Measurements from ENCODE around the gene SPPL2B.

SPPL2B gene

DNA sequence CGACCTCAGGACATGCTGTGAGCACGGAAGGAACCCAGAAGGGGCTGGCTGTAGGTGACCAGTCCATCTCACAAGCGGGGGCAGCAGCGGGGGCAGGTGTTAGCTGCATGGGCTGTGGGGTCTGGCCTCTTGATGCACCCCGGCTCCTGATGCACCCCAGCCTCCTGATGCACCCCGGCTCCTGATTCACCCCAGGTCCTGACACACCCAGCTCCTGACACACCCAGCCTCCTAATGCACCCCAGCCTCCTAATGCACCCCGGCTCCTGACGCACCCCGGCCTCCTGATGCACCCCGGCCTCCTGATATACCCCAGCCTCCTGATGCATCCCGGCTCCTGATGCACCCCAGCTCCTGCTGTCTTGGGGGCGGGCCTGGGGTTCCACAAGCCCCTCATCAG is 7.5 kb upstream of the SPPL2B start:
- no peak for DNase-seq (ENCODE audit: low read depth, low spot score)
- no peak overlapping the region for H3K27ac ChIP-seq

DNA sequence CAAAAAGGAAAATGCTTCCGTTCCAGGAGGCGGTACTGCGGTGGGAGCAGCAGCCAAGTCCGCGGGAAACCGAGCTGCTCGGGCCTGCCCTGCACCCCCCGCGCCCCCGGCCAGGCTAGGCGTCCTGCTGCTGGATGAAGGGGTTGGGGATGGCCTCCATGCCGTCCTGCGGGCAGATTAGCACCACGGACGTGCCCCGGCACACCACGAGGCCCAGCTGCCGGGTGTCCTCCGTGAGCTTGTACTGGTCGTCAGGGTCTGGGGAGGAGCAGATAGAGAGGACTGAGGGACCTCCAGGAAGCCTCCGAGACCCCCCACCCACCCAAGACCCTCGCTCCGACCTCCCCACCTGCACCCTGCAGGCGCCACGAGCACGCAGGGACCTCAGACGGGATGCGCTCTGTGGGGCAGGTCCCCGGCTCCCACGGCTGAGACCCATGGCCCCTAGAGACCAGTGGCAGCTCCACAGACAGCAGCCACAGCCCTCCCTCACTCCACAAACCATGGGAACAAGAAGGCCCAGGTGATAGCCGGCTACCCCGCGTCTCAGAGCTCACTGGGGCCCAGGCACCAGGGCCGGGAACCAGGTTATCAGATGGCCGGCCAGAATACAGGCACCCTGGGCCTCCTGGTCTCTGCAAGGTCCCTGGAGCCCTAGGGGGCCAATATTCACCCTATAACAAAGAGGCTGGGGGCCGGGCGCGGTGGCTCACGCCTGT is 6.8 kb upstream of the SPPL2B start:
- no peak overlapping the region for H3K27ac ChIP-seq

DNA sequence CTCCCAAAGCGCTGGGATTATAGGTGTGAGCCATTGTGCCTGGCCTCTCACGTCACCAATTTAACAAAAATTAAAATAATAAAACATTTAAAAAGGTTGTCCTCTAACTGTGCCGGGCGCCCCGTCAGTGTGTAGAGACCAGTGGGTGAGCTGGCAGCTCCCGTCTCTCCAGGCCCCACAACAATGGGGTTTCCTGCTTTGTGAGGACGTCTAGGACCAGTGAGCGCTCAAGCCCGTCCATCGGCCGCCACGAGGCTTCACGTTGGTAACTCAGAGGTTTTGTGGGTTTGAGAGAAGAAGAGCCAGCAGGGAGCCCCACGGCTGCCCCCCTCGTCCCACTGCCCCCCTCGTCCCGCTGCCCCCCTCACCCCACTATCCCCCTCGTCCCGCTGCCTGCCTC is 4.8 kb upstream of the SPPL2B start:
- no peak for DNase-seq (ENCODE audit: low read depth, low spot score)
- H3K27ac ChIP-seq, result no peak overlapping the region

More for the DNA sequence above, 6.8 kb upstream of the SPPL2B start:
- no peak for DNase-seq (ENCODE audit: low read depth, low spot score)

DNA sequence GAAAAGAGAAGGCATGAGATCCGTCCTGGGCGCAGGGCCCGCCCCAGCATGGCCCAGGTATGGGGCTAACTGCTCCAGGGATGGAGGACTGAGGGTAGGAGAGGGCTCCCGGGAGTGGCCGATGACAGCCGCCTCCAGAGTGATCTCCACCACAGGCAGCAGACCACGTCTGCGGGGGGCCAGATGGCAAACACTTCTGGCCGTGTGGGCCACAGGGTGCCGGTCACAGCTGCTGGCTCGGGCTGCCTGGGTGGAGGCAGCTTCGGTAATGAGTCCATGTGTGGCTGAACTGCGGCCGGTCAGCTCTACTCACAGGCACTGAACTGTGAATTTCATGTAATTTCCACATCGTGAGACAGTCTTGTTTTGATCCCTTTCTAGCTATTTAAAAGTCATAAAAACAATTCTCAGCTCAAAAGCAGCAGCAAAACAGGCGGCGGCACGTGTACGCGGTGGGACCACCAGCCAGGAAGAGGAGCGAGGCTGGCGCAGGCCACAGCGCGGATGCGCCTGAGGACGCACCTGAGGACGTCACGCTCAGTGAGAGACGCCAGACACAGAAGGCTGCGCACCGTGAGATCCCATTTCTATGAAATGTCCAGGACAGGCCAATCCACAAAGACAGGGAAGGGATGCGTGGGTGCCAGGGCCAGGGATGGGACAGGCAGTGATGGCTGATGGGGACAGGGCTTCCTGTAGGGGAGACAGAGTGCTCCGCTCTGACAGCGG is 4.1 kb upstream of the SPPL2B start:
- no peak for DNase-seq (ENCODE audit: low read depth, low spot score)
- H3K27ac ChIP-seq, result no peak overlapping the region

DNA sequence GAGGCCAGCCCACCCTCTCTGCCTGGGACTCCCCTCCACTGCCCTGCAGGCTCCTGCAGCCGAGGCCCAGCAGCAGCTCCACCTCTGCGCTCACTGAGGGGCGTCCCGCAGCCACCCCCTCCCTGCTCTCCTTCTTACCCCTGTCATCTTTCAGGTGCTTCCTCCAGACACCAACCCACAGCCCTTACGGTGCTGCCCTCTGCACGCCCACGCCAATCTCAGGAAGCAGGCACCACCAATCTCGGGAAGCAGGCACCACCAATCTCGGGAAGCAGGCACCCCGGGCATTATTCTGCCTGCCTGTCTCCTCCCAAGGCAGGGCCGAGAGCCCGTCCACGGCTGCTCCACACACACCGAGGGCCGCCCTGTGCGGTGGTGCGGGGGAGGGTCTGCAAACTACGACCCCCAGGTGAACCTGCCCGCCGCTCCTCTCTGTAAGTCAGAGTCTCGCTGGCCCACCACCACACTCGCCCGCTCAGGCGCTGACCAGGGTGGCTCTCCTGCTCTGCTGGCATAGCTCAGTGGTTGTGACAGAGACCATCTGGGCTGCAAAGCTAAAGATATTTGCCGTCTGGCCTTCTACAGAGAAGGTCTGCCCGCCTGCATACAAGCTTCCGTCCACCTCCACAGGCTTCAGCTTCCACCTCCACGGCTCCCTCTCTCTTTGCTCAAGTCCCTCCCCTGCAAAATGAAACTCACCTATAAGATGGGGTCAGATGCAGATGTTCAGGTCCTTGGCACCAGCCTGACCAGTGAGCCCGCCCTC is 3.0 kb upstream of the SPPL2B start:
- no peak overlapping the region for H3K27ac ChIP-seq
- DNase-seq (ENCODE audit: low read depth, low spot score), result no peak

DNA sequence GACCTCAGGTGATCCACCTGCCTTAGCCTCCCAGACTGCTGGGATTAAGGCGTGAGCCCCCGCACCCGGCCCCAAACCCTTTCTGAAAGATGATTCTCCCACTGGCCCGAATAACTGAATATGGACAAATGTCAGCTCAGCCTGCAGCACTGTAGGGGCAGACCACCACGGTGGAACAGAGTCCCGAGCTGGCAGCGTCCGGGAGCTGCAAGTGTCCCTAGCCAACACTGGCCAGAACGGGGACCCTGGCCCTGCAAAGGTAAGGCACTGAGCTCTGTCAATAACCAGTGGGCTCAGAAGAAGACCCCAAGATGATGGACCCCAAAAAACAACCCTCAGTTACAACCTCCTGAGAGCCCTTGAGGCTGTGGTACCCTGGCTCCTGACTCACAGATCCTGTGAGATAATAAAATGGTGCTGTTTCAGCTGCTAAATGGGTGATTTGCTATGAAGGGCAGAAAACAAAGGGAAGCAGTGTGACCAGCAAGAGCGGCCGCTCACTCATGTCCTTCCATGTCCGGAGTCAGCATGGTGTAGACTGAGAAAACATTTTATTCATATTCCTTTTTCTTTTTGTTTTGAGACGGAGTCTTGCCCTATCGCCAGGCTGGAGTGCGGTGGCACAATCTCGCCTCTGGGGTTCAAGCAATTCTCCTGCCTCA is 1.7 kb upstream of the SPPL2B start:
- H3K27ac ChIP-seq, result peak overlapping the region; percentile 73
- DNase-seq (ENCODE audit: low read depth, low spot score), result no peak

DNA sequence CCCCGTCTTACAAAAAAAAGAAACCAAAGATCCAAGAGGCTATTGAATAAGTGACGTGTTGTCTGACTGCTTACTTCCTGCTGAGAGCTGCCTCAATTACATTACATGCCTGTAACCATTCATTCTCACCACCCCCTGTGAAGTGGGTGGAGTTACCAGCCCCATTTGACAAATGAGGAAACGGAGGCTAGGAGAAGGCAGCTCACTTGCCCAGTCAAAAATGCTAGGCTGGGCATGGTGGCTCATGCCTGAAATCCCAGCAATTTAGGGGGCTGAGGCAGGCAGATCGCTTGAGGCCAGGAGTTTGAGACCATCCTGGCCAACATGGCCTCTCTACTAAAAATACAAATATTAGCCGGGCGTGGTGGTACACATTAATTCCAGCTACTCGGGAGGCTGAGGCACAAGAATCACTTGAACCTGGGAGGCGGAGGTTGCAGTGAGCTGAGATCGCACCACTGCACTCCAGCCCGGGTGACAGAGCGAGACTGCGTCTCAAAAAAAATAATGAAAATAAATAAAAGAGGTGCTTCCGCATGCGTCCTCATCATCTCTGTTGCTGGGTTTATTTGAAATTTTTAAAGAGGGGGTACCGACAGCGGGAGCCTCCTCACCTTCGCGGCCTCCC is 597 bp upstream of the SPPL2B start:
- DNase-seq (ENCODE audit: low read depth, low spot score), result peak; percentile 80
- peak overlapping the region; percentile 73 for H3K27ac ChIP-seq

DNA sequence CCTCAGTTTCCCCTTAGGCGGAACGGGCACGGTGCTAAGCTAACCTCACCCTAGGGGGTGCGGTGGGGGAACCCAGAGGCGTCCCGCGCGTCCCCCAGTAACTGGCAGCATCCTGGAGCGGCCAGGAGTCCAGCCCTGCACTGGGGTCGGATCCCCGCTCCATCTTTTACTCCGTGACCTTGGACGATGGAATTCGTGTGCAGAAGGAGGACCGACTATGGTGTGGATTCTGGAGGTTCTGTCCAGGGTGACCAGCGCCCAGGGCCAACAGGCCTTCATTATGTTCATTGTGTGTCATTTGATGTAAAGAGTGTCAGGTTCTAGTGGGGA is 630 bp downstream of the SPPL2B start:
- H3K27ac ChIP-seq, result peak overlapping the region; percentile 73

DNA sequence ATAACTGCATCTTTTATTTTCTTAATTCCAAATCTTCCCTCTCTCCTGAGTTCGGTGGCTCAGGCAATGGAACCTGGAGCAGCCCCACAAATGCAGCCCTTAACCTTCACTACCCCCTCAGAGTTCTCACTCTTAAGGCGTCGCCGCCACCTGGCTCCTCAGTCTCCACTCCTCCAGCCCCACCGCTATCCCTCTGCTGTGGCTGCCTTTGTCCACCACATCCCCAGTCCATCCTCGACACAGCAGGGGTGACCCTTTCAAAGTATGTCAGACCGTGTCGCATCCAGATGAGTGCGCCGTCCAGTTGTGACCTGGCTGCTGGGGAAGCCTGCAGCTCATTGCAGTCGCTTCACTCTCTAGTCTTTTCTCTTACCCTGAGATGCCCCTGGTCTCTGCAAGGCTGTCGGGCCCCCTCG is 1.0 kb downstream of the SPPL2B start:
- no peak overlapping the region for H3K27ac ChIP-seq
- no peak for DNase-seq (ENCODE audit: low read depth, low spot score)

More for the DNA sequence above, 630 bp downstream of the SPPL2B start:
- DNase-seq (ENCODE audit: low read depth, low spot score), result no peak

DNA sequence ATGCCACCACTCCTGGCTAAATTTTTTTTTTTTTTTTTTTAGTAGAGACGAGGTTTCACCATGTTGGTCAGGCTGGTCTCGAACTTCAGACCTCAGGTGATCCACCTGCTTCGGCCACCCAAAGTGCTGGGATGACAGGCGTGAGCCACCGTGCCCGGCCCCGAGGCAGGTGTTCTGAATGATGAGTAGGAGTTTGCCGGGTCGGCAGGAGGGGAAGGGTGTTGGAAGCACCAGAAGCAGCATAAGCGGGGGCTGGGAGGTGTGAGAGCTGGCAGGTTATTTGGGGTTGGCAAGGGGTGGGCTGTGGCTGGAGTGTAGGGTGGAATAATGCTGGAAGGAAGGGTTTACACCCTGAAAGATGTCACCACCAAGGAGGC is 1.8 kb downstream of the SPPL2B start:
- H3K27ac ChIP-seq, result no peak overlapping the region
- DNase-seq (ENCODE audit: low read depth, low spot score), result no peak

DNA sequence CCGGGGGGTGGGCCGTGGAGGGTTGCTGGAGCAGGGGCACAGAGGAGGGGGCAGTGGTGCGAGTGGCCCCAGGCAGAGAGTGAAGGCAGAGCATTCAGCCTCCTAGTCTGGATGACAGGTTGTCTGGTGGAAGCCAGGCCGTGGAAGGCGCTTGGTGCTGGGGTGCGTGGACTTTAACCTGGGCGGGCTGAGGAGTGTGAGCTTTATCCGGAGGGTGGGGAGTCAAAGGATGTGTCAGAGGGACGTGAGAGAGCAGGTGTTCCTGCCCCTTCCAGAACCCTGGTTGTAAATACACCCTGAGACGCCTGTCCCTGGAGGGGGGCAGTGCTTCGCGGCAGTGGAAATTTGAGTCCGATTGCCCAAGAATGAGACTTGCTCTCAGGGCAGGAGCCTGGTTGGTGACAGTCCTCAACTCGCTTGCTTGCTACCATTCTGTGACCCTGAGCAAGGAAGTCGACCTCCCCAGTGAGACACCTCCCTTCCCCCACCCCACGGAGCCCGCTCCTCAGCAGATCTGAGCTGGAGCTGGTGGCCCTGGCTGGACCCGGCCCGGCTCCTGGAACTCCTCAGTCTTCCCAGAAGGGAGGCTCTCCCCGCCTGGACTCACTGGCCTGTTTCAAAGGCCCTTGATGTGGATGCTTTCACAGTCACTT is 2.3 kb downstream of the SPPL2B start:
- no peak overlapping the region for H3K27ac ChIP-seq

DNA sequence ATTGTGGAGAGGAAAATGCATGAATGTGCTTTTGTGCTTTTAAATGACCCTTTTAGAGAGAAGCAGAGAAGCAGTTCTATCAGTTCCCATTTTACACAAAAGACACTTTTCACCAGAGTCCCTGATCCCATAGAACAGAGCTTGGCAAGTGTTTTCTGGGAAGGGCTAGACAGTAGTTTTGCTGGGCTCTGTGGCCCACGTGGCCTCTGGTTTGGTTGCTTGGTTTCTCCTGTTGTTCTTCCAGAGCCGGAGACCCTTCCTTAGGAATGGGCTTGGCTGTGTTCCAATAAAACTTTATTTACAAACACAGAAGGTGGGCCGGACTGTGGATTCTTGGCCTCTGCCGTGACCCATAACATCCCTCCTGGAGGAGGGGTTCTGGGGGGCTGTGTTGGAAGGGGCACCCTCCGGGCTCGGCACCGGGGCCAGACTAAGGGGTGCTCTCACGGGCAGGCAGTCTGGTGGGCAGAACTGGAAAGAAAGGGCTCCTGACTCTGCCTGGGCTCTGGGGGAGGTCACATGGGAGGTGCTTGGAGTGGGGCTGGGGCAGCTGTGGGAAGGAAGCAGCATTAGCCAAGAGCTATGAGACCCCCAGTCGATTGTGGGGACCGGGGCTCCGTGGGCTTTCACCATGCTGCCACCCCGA is 3.2 kb downstream of the SPPL2B start:
- DNase-seq (ENCODE audit: low read depth, low spot score), result no peak
- no peak overlapping the region for H3K27ac ChIP-seq

More for the DNA sequence above, 2.3 kb downstream of the SPPL2B start:
- no peak for DNase-seq (ENCODE audit: low read depth, low spot score)

DNA sequence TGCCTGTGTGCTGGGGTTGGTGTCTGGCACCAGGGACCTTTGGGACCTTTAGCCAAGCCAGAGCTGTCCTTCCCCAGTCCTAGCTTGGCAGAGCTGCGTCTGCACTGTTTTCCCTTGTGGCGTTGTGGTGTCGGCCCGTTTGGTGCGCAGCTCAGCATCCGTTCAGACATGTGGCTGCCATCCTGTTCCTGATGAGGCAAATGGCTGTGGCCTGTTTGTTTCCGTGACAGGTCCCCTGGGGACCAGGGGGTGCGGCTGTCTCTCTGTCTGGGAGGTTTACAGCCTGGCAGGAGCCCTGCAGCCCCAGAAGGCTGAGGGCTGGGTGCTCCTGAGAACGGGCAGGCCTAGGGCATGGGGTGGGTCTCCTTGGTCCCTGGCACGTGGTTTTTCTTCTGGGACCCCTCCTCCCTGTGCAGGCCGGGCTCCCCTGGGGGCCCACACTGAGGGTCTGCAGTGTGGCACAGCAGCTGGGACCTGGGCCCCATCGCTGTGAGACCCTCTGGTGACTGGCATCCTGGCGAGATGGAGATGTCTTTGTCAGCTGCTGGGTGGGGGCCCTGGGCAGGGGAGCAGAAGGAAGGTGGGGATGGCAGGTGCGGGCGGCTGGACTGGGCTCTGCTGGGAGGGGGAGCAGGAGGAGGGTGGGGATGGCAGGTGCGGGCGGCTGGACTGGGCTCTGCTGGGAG is 4.0 kb downstream of the SPPL2B start:
- no peak overlapping the region for H3K27ac ChIP-seq
- DNase-seq (ENCODE audit: low read depth, low spot score), result no peak

DNA sequence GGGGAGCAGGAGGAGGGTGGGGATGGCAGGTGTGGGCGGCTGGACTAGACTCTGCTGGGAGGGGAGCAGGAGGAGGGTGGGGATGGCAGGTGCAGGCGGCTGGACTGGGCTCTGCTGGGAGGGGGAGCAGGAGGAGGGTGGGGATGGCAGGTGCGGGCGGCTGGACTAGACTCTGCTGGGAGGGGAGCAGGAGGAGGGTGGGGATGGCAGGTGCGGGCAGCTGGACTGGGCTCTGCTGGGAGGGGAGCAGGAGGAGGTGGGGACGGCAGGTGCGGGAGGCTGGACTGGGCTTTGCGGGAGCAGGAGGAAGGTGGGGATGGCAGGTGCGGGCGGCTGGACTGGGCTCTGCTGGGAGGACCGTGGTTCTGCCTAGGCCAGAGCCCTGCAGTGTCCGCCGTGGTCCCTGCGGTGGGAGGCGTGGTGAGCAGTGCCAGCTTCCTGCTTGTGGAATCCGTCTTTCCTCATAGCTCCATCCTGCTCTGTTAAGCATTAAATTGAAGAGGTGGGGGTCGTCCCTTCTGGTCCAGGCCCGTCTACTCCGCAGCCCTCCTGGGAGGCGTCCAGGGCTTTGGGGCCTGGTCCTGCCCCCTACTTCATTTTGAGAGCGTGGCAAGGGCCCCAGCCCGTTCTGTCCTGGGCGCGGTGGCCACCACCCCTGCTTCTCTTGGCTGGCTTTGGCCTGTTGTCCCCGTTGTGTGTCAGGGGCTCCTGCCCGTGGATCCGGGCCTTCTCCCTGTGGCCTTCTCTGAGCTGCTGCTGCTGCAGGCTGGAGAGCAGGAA is 4.7 kb downstream of the SPPL2B start:
- no peak overlapping the region for H3K27ac ChIP-seq
- no peak for DNase-seq (ENCODE audit: low read depth, low spot score)

DNA sequence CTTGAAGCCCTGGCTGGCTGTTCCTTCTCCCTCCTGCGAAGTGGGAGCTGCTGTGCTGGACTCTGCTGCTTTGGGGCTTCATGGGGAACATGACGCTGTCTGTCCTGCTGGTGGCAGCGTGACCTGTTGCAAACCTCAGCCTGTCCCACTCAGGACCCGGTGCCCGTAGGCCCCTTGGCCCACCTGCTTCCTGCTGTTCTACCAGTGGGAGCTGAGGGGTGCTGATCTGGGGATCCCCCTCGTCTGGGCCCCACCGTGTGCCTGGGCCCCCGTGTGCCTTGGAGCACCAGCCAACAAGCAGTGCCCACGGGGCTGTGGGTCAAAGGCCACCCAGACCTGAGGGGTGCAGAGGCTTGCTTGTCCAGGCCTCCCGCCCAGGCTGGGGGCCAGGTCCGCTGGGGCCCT is 5.3 kb downstream of the SPPL2B start:
- H3K27ac ChIP-seq, result no peak overlapping the region
- DNase-seq (ENCODE audit: low read depth, low spot score), result no peak

DNA sequence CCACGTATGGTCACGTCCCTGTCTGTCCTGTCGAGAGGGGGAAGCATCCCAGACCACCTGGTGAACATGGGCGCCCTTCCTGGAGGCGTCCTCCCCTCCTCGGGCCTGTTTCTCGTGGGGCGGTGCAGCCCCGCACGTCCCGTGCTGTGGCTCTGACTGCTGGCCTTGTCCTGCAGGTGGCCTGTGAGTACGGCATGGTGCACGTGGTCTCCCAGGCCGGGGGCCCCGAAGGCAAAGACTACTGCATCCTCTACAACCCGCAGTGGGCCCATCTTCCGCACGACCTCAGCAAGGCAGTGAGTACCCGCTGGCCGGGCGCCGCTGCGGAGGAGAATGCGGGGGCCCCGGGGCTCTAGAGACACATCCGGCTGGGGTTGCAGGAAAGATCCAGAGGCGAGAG is 5.9 kb downstream of the SPPL2B start:
- DNase-seq (ENCODE audit: low read depth, low spot score), result no peak
- no peak overlapping the region for H3K27ac ChIP-seq

DNA sequence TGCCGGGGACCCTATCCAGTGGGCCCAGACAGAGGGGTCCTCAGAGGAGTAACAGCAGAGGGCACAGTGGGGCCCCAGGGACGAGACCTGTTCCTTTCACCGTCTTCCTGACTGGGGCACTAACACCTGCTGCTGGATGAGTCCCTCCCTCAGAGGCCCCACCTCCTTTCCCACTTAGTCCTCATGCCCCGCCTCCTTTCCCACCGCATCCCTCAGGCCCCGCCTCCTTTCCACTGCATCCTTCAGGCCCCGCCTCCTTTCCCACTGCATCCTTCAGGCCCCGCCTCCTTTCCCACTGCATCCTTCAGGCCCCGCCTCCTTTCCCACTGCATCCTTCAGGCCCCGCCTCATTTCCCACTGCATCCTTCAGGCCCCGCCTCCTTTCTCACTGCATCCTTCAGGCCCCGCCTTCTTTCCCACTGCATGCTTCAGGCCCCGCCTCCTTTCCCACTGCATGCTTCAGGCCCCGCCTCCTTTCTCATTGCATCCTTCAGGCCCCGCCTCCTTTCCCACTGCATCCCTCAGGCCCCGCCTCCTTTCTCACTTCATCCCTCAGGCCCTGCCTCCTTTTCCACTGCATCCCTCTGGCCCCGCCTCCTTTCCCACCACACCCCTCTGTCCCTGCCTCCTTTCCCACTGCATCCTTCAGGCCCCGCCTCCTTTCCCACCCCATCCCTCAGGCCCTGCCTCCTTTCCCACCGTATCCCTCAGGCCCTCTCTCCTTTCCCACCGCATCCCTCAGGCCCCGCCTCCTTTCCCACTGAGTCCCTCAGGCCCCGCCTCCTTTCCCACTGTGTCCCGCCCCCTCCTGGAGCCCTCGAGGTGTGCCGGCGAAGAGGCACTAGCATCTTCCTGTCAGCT is 6.7 kb downstream of the SPPL2B start:
- H3K27ac ChIP-seq, result no peak overlapping the region

More for the DNA sequence above, 6.7 kb downstream of the SPPL2B start:
- DNase-seq (ENCODE audit: low read depth, low spot score), result no peak
